Loucy (cell line): Measurements from ENCODE around the gene ASCL1.

Experiments
- H2AFZ ChIP-seq: fragments of 200-600 bp; sonication (generic); 2 replicates; pipeline ENCODE4 v1.6.0; 2016; ENCODE audit warnings: antibody characterized with exemption, mild to moderate bottlenecking, low read length, moderate library complexity
- H3F3A ChIP-seq: fragments of 200-600 bp; 2 replicates; pipeline ENCODE4 v1.6.0; 2016; ENCODE audit warnings: antibody characterized with exemption, low read depth, mild to moderate bottlenecking
- H3K27me3 ChIP-seq: fragments of 200-600 bp; sonication (generic); 2 replicates; pipeline ENCODE4 v1.6.1; 2014; ENCODE audit warnings: low read length, mild to moderate bottlenecking; ENCODE audit not compliant: insufficient read depth, poor library complexity, severe bottlenecking
- H3K36me3 ChIP-seq: fragments of 200-600 bp; sonication (generic); 2 replicates; pipeline ENCODE4 v1.6.1; 2016; ENCODE audit warnings: low read length; ENCODE audit not compliant: insufficient read depth
- H3K4me1 ChIP-seq: fragments of 200-600 bp; sonication (generic); 2 replicates; pipeline ENCODE4 v1.5.1; 2014; ENCODE audit warnings: low read length, mild to moderate bottlenecking; ENCODE audit not compliant: insufficient read depth, poor library complexity, severe bottlenecking
- H3K4me2 ChIP-seq: fragments of 200-600 bp; sonication (generic); 2 replicates; pipeline ENCODE4 v1.6.0; 2014; ENCODE audit warnings: antibody characterized with exemption, low read length, low read depth, mild to moderate bottlenecking; ENCODE audit not compliant: poor library complexity, severe bottlenecking
- H3K4me3 ChIP-seq: fragments of 200-600 bp; sonication (generic); 2 replicates; pipeline ENCODE4 v1.5.1; 2014; ENCODE audit warnings: low read length, mild to moderate bottlenecking, mixed read lengths; ENCODE audit not compliant: poor library complexity, severe bottlenecking
- H3K79me2 ChIP-seq: fragments of 200-600 bp; sonication (generic); 2 replicates; pipeline ENCODE4 v1.6.1; 2014; ENCODE audit warnings: low read length; ENCODE audit not compliant: insufficient read depth
- H3K9ac ChIP-seq: fragments of 200-600 bp; sonication (generic); 2 replicates; pipeline ENCODE4 v1.6.0; 2014; ENCODE audit warnings: mild to moderate bottlenecking, low read depth, low read length, moderate library complexity; ENCODE audit not compliant: poor library complexity, severe bottlenecking
- H3K9me2 ChIP-seq: fragments of 200-600 bp; sonication (generic); replicated peaks from 2 replicates; pipeline ENCODE4 v1.6.1; 2016; ENCODE audit warnings: low read depth, low read length, mixed read lengths
- H3K9me3 ChIP-seq: fragments of 200-600 bp; sonication (generic); 2 replicates; pipeline ENCODE4 v1.6.1; 2014; ENCODE audit warnings: mild to moderate bottlenecking, antibody characterized with exemption, low read length, low read depth; ENCODE audit not compliant: insufficient read depth
- H4K20me1 ChIP-seq: fragments of 200-600 bp; sonication (generic); 2 replicates; pipeline ENCODE4 v1.6.0; 2014; ENCODE audit warnings: antibody characterized with exemption, low read length, mild to moderate bottlenecking; ENCODE audit not compliant: insufficient read depth, poor library complexity, severe bottlenecking
- EZH2phosphoT487 ChIP-seq: fragments of 200-600 bp; IDR thresholded peaks from 2 replicates; pipeline ENCODE4 v1.6.1; 2018; ENCODE audit warnings: antibody characterized with exemption, mild to moderate bottlenecking, moderate library complexity, borderline replicate concordance
- TF ChIP-seq, protein P1 (sequence below): fragments of 200-600 bp; sonication (generic); conservative IDR thresholded peaks from 2 replicates; pipeline ENCODE4 v1.5.1; 2014; ENCODE audit warnings: mild to moderate bottlenecking, antibody characterized with exemption, low read length

The ASCL1 gene

GRCh38 chr12:102971227-102971626, 13.8 kb downstream of the ASCL1 start:
- H3K4me2 ChIP-seq = no peak overlapping the region
- H3K79me2 ChIP-seq = no peaks in the 10 kb centered on the region
- H3K9me3 ChIP-seq = no peaks in the 10 kb centered on the region
- no peak for TF ChIP-seq EZH2phosphoT487
- TF ChIP-seq, protein P1, sequence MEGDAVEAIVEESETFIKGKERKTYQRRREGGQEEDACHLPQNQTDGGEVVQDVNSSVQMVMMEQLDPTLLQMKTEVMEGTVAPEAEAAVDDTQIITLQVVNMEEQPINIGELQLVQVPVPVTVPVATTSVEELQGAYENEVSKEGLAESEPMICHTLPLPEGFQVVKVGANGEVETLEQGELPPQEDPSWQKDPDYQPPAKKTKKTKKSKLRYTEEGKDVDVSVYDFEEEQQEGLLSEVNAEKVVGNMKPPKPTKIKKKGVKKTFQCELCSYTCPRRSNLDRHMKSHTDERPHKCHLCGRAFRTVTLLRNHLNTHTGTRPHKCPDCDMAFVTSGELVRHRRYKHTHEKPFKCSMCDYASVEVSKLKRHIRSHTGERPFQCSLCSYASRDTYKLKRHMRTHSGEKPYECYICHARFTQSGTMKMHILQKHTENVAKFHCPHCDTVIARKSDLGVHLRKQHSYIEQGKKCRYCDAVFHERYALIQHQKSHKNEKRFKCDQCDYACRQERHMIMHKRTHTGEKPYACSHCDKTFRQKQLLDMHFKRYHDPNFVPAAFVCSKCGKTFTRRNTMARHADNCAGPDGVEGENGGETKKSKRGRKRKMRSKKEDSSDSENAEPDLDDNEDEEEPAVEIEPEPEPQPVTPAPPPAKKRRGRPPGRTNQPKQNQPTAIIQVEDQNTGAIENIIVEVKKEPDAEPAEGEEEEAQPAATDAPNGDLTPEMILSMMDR = no peak
- no peaks in the 10 kb centered on the region for H3K9me2 ChIP-seq
- H3K27me3 ChIP-seq = no peaks in the 10 kb centered on the region
- no peaks in the 10 kb centered on the region for H3F3A ChIP-seq
- no peak overlapping the region for H3K4me3 ChIP-seq
- H3K4me1 ChIP-seq = no peaks in the 10 kb centered on the region
- no peak overlapping the region for H2AFZ ChIP-seq
- no peaks in the 10 kb centered on the region for H3K36me3 ChIP-seq
- H3K9ac ChIP-seq = no peak overlapping the region
- no peaks in the 10 kb centered on the region for H4K20me1 ChIP-seq

DNA sequence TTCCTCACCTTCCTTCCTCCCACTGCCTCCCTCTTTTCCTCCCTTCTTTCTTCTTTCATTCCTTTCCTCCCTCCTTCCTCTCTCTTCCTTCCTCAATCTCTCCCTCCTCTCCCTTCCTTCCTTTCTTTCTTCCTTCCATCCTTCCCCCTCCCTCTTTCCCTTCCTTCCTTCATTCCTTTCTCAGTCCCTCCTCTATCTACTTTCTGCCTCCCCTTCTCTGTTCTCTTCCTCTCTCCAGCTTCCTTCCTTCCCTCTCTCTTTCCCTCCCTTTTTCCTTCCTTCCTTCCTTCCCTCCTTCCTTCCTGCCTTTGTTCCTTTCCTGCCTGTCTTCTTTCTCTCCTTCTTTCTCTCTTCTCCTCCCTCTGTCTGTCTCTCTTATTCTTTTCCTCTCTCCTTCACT, 16.1 kb downstream of the ASCL1 start:
- Histone ChIP-seq H3K4me3 (no peak overlapping the region), H3K9me3 (no peaks in the 10 kb centered on the region), H2AFZ (no peak overlapping the region), H3F3A (no peaks in the 10 kb centered on the region), H3K4me2 (no peak overlapping the region), H3K79me2 (no peaks in the 10 kb centered on the region), H3K27me3 (no peaks in the 10 kb centered on the region), H3K4me1 (no peaks in the 10 kb centered on the region), H4K20me1 (no peaks in the 10 kb centered on the region), H3K9ac (no peak overlapping the region), H3K36me3 (no peaks in the 10 kb centered on the region), H3K9me2 (no peaks in the 10 kb centered on the region)
- TF ChIP-seq EZH2phosphoT487 = no peak
- TF ChIP-seq, protein P1 = no peak

GRCh38 chr12:102976609-102977280, 19.3 kb downstream of the ASCL1 start:
- Histone ChIP-seq H3K36me3 (no peaks in the 10 kb centered on the region), H3K9me2 (no peaks in the 10 kb centered on the region), H3K9ac (no peak overlapping the region), H4K20me1 (no peaks in the 10 kb centered on the region), H3K79me2 (no peaks in the 10 kb centered on the region), H3K4me1 (no peaks in the 10 kb centered on the region), H3K27me3 (no peaks in the 10 kb centered on the region), H3K4me3 (no peak overlapping the region), H2AFZ (no peak overlapping the region), H3F3A (no peaks in the 10 kb centered on the region), H3K4me2 (no peak overlapping the region), H3K9me3 (no peaks in the 10 kb centered on the region)
- TF ChIP-seq, protein P1 = no peak
- no peak for TF ChIP-seq EZH2phosphoT487
